GM18507 (cell line): ENCODE measurements around the gene TULP1.
A peak's percentile ranks its signal among the peaks of the same experiment; 100 is the strongest.
"Not testable (repeated sequence)": the region's sequence is repeated elsewhere in the genome, so short reads cannot be mapped to it uniquely, and the experiment has no call there.

Experiments used
- DNase-seq: peaks from one replicate; pipeline ENCODE4 v3.0.0; 2011; ENCODE audit warnings: low read depth; ENCODE audit not compliant: insufficient read length; ENCODE audit errors: extremely low spot score
- FAIRE-seq: peaks from 2 replicates; lab custom pipeline; 2011; peaks lifted over from hg19 to GRCh38; lab: Jason Lieb, UNC

The TULP1 gene

GRCh38 chr6:35512740-35513139, at the start of gene TULP1:
TSS of gene TULP1 (minus strand) at chr6:35512896. CDS start at chr6:35512858, 38 bp downstream.
- FAIRE-seq: no peak
- no peak for DNase-seq

DNA sequence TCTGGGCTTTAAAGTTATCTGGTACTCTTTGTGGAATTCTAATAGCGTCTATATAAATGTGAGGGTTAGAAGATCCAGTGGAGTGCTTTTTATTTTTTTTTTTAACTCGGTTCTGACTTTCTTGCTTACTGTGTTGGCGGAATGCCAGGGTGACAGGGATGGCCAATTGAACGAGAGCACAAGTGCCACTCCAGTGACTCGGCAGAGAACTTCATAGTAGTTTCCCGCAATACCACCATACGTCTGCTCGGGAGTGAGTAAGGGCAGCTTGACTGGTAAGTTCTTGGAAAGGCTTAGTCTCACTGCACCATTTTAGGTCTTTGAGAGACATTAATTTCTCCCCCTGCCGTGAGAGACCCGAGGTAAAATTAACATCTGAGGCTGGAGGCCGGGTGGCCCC, 49.4 kb upstream of the TULP1 start:
- FAIRE-seq (no peak), DNase-seq (no peak)

DNA sequence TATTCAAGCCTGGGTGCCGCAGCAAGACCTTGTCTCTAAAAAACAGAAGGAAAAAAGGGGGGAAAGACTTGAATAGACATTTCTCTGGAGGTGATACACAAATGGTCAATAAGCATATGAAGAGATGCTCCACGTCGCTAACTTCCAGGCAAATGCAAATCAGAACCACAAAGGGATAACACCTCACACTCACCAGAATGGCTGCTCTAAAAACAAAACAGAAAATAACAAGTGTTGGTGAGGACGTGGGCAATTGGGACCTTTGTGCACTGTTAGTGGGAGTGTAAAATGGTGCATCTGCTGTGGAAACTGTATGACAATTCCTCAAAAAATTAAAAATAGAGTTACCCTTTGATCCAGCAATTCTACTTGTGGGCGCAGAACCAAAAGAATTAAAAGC, 48.4 kb upstream of the TULP1 start:
- no peak for DNase-seq
- no peak for FAIRE-seq

DNA sequence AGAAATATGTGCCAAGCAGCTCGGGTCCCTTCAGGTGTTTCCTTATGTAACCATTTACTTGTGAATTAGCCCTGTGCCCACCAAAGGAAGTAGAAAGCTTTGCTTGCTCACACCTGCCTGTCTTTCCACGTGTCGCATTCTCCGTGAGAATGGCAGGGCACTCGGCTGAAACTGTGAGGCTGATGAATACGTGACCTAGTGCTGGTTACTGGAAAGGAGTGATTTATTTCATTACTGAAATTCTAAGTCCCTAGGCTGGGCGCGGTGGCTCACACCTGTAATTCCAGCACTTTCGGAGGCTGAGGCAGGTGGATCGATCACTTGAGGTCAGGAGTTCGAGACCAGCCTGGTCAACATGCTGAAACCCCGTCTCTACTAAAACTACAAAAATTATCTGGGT, 45.9 kb upstream of the TULP1 start:
- DNase-seq (no peak), FAIRE-seq (no peak)

- FAIRE-seq: no peak
Observed at GRCh38 chr6:35557239-35557638, 44.5 kb upstream of the TULP1 start.

GRCh38 chr6:35554811-35555210, 42.1 kb upstream of the TULP1 start:
- FAIRE-seq: no peak

More at GRCh38 chr6:35557239-35557638, 44.5 kb upstream of the TULP1 start:
- no peak for DNase-seq

DNA sequence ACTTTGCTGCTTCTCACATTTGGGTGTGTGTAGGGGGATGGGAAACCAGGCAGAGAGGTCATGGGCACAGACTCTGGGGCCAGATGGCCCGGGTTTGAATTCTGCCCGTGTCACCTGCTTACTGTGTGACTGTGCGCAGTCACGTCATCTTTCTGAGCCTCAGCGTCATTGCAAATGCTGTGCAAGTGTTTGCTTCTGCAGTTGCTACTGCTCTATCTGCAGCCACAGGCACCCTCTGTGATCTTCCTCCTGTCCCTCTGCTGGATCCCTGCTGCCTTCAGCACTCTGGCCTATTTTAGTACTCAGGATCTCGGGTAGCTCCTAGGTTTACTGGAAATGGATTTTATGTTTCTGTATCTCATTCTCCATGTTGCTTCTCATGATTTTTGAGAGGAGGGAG, 40.6 kb upstream of the TULP1 start:
- FAIRE-seq (no peak), DNase-seq (no peak)

More at GRCh38 chr6:35554811-35555210, 42.1 kb upstream of the TULP1 start:
- DNase-seq: no peak

GRCh38 chr6:35552285-35552917, 39.7 kb upstream of the TULP1 start:
- peak; percentile 45 for FAIRE-seq
- DNase-seq: no peak

DNA sequence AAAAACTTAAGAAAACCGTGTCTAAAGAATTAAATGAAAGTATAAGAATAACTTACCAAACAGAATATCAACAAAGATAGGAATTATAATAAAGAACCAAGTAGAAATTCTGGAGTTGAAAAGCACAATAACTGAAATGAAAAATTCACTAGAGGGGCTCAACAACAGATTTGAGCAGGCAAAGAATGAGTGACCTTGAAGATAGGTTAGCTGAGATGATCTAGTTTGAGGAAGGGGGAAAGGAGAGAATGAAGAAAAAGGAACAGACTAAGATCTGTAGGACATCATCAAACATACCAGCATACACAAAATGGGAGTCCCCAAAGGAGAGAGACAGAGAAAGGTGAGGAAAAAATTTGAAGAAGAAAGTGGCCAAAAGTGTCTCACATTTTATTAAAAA, 37.7 kb upstream of the TULP1 start:
- DNase-seq (no peak), FAIRE-seq (no peak)

DNA sequence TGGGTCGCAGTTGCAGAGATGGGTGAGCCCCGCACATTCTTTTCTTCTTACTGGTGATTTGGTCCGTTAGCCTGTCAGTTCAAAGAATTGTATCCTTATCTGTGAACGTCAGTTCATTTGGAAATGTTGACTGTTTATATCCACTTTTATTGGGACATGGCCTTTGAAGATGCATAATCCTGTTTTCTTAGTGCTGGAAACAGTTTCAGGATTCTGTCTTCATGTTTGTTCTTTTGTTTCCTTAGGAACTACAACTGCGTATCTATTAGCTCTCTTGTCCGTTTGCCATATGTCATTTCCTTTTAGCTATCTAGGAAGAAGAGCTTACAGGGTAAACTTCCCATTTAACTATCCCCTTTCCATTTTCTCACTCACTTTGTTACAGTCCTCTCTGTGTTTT, 35.0 kb upstream of the TULP1 start:
- FAIRE-seq (no peak), DNase-seq (no peak)

- FAIRE-seq: no peak
- no peak for DNase-seq
Observed at GRCh38 chr6:35544769-35545361, 32.2 kb upstream of the TULP1 start.

GRCh38 chr6:35543459-35544193, 30.9 kb upstream of the TULP1 start:
- DNase-seq: no peak
- no peak for FAIRE-seq

DNA sequence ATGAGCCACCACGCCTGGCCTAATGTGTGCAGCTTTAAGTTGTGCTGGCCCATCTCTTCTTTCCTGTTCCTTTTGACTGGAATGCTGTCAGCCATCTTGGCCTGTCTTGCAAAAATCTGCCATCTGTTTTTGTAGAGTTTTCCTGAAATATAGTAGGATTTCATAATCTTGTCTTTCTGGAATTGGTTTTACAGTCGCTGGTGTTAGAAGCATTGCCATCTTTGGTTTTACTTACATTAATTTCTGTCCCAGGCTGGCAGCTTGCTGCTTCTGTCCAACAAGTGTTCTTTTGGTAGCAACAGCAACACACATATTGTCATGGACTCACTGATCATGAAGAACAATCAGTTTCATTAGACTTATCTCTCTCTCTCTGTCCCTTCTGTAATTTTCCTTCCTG, 29.1 kb upstream of the TULP1 start:
- DNase-seq (no peak), FAIRE-seq (no peak)

GRCh38 chr6:35539223-35539622, 26.5 kb upstream of the TULP1 start:
- DNase-seq (no peak), FAIRE-seq (no peak)

- FAIRE-seq, DNase-seq: not testable (repeated sequence)
Observed at GRCh38 chr6:35535847-35536246, 23.2 kb upstream of the TULP1 start.

- DNase-seq: no peak
- no peak for FAIRE-seq
Observed at GRCh38 chr6:35534407-35535170, 21.9 kb upstream of the TULP1 start.

- FAIRE-seq: no peak
Observed at GRCh38 chr6:35533981-35534380, 21.3 kb upstream of the TULP1 start.

DNA sequence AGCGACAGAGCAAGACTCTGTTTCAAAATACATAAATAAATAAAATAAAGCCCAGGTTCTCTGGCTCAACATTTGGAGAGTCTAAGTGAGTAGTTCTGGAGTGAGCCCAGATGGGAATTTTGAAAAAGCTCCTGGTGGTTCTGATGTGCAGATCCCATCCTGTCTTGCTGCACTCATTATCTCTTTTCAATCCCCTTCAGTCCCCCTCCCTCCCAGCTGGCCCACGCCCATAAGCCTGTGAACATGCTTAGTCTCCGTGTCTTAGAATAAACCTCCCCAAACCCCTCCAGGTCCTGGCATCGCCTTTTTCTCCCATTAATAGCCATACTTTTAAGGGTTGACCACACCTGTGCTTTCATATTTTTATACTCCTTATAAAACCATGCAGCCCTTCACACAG, 19.4 kb upstream of the TULP1 start:
- no peak for FAIRE-seq
- no peak for DNase-seq

More at GRCh38 chr6:35533981-35534380, 21.3 kb upstream of the TULP1 start:
- no peak for DNase-seq

- FAIRE-seq (no peak), DNase-seq (no peak)
Observed at GRCh38 chr6:35524380-35525020, 11.8 kb upstream of the TULP1 start.
